ENCODE results near the gene AMPH.

DNA sequence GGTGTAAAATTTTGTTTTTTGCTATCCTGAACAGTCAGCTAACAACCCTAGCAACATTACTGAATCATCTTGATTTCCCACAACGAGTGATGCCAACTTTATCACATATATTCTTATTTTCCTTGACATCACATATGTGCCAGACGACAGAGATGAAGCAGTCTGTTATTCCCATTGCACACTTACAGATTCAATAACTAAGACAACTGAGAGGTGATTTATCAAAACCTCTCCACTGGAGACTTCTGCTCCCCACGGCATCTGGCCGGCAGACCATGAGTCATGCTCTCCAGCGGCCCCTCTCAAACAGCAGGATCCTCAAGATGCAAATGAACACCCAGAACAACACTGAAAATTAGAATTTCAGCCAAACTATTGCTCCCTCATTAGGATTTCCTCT, 57.1 kb downstream of the AMPH start:
- TF ChIP-seq, protein P1, sequence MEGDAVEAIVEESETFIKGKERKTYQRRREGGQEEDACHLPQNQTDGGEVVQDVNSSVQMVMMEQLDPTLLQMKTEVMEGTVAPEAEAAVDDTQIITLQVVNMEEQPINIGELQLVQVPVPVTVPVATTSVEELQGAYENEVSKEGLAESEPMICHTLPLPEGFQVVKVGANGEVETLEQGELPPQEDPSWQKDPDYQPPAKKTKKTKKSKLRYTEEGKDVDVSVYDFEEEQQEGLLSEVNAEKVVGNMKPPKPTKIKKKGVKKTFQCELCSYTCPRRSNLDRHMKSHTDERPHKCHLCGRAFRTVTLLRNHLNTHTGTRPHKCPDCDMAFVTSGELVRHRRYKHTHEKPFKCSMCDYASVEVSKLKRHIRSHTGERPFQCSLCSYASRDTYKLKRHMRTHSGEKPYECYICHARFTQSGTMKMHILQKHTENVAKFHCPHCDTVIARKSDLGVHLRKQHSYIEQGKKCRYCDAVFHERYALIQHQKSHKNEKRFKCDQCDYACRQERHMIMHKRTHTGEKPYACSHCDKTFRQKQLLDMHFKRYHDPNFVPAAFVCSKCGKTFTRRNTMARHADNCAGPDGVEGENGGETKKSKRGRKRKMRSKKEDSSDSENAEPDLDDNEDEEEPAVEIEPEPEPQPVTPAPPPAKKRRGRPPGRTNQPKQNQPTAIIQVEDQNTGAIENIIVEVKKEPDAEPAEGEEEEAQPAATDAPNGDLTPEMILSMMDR (IDR thresholded peaks at IDR 0.05), result no peak
- TF ChIP-seq TEAD4 (CRISPR knock-in tag; IDR thresholded peaks at IDR 0.05) (no peak), ELF4 (CRISPR knock-in tag; IDR thresholded peaks at IDR 0.05; ENCODE audit: low read depth) (no peak), TP53 (CRISPR knock-in tag; IDR thresholded peaks at IDR 0.05) (no peak), ZNF121 (CRISPR knock-in tag; IDR thresholded peaks at IDR 0.05) (no peak), ATF1 (CRISPR knock-in tag; IDR thresholded peaks at IDR 0.05) (no peak), FOXP1 (CRISPR knock-in tag; IDR thresholded peaks at IDR 0.05; ENCODE audit: borderline replicate concordance) (no peak), ZNF138 (CRISPR knock-in tag; conservative IDR thresholded peaks at IDR 0.05) (no peak)
- TF ChIP-seq, protein P2, sequence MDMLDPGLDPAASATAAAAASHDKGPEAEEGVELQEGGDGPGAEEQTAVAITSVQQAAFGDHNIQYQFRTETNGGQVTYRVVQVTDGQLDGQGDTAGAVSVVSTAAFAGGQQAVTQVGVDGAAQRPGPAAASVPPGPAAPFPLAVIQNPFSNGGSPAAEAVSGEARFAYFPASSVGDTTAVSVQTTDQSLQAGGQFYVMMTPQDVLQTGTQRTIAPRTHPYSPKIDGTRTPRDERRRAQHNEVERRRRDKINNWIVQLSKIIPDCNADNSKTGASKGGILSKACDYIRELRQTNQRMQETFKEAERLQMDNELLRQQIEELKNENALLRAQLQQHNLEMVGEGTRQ (CRISPR knock-in tag; IDR thresholded peaks at IDR 0.05), result no peak
- TF ChIP-seq, protein P3, sequence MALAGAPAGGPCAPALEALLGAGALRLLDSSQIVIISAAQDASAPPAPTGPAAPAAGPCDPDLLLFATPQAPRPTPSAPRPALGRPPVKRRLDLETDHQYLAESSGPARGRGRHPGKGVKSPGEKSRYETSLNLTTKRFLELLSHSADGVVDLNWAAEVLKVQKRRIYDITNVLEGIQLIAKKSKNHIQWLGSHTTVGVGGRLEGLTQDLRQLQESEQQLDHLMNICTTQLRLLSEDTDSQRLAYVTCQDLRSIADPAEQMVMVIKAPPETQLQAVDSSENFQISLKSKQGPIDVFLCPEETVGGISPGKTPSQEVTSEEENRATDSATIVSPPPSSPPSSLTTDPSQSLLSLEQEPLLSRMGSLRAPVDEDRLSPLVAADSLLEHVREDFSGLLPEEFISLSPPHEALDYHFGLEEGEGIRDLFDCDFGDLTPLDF (CRISPR knock-in tag; IDR thresholded peaks at IDR 0.05), result no peak
- TF ChIP-seq, protein P4, sequence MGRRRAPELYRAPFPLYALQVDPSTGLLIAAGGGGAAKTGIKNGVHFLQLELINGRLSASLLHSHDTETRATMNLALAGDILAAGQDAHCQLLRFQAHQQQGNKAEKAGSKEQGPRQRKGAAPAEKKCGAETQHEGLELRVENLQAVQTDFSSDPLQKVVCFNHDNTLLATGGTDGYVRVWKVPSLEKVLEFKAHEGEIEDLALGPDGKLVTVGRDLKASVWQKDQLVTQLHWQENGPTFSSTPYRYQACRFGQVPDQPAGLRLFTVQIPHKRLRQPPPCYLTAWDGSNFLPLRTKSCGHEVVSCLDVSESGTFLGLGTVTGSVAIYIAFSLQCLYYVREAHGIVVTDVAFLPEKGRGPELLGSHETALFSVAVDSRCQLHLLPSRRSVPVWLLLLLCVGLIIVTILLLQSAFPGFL (CRISPR knock-in tag; IDR thresholded peaks at IDR 0.05; ENCODE audit: borderline replicate concordance), result no peak
